K562 (cell line): ENCODE measurements around the gene ZC3H10. TPM values are rescaled to one million over a fixed set of nuclear protein-coding genes. Genes with fewer than 3 reads are reported as not detected.
A peak's percentile ranks its signal among the peaks of the same experiment; 100 is the strongest.

Experiments used
- ASH1L ChIP-seq: fragments of 450-650 bp; IDR thresholded peaks from 2 replicates; pipeline ENCODE4 v1.6.1; 2018; ENCODE audit warnings: borderline replicate concordance, mild to moderate bottlenecking, low read depth; ENCODE audit not compliant: partially characterized antibody
- CEBPZ ChIP-seq: fragments of 150-350 bp; IDR thresholded peaks from 2 replicates; pipeline ENCODE4 v1.6.1; 2014; ENCODE audit warnings: low read depth, mild to moderate bottlenecking, low read length, borderline replicate concordance
- DEAF1 ChIP-seq: fragments of 450-650 bp; formaldehyde crosslinking; IDR thresholded peaks from 2 replicates; pipeline ENCODE4 v1.4.0; 2020; ENCODE audit warnings: mild to moderate bottlenecking, moderate library complexity
- GABPB1 ChIP-seq: sonication (generic); formaldehyde crosslinking; IDR thresholded peaks from 2 replicates; pipeline ENCODE4 v1.8.0; 2022; ENCODE audit warnings: mild to moderate bottlenecking, missing genetic modification reagents
- GTF2B ChIP-seq: IDR thresholded peaks from 2 replicates; pipeline ENCODE4 v1.6.1; 2011; ENCODE audit not compliant: insufficient read length; ENCODE audit errors: extremely low read depth
- HBP1 ChIP-seq: fragments of 450-650 bp; formaldehyde crosslinking; IDR thresholded peaks from 2 replicates; pipeline ENCODE4 v1.4.0; 2022; ENCODE audit warnings: missing genetic modification characterization
- MBD1 ChIP-seq: fragments of 250-450 bp; sonication (Bioruptor Pico); IDR thresholded peaks from 2 replicates; pipeline ENCODE4 v1.8.0; 2022; ENCODE audit warnings: inconsistent platforms
- MITF ChIP-seq: IDR thresholded peaks from 2 replicates; pipeline ENCODE4 v1.6.1; 2014; ENCODE audit warnings: antibody characterized with exemption
- NBN ChIP-seq: fragments of 450-650 bp; IDR thresholded peaks from 2 replicates; pipeline ENCODE4 v1.6.1; 2016; ENCODE audit warnings: low read depth, mild to moderate bottlenecking
- SRSF1 ChIP-seq: fragments of 200-400 bp; formaldehyde crosslinking; IDR thresholded peaks from 2 replicates; pipeline ENCODE4 v1.6.1; 2017; ENCODE audit warnings: mild to moderate bottlenecking, low read depth, low read length, moderate library complexity
- TSC22D4 ChIP-seq: fragments of 450-650 bp; IDR thresholded peaks from 2 replicates; pipeline ENCODE4 v1.6.1; 2016; ENCODE audit warnings: missing genetic modification characterization, missing biosample characterization, control low read depth
- ZBTB8A ChIP-seq: fragments of 450-650 bp; IDR thresholded peaks from 2 replicates; pipeline ENCODE4 v1.6.1; 2018; ENCODE audit warnings: mild to moderate bottlenecking, moderate library complexity; ENCODE audit not compliant: partially characterized antibody
- ZNF518B ChIP-seq: fragments of 250-450 bp; sonication (Bioruptor Pico); IDR thresholded peaks from 2 replicates; pipeline ENCODE4 v1.5.0; 2021; ENCODE audit warnings: mild to moderate bottlenecking, moderate library complexity
- polyA plus RNA-seq, 8 experiments: library from polyadenylated mRNA; depleted of rRNA in 4 of 8; stranded (reverse) in 5 of 8; unstranded in 3 of 8; fragments of >200 nt; fragmentation: Nextera tagmentation in 2 of 8; fragmentation: Illumina TruSeq in 1 of 8; extraction: Ambion mirVana in 2 of 8; extraction: Trizol in 1 of 8; gene quantifications; 2 replicates each; pipeline versions ENCODE4 v1.2.1 to v1.2.3, GENCODE V29; 2011 to 2014; ENCODE audit warnings: inconsistent platforms in 1 of 8, missing spikeins in 1 of 8
- total RNA-seq, 7 experiments: library from RNA; depleted of rRNA in 6 of 7; stranded (reverse); fragments of >200 nt in 6 of 7; fragmentation: Illumina TruSeq in 2 of 7; extraction: Trizol in 2 of 7; gene quantifications; 2 replicates each; pipeline versions ENCODE4 v1.2.1 to v1.2.3, GENCODE V29; 2011 to 2021; ENCODE audit warnings: low replicate concordance in 1 of 7

The ZC3H10 gene
- total and polyA plus RNA-seq, 9 of the 15 experiments (the other 6 are each of a cell fraction or from before 2014, with no cell fraction given): 0.31 to 4.1 (median 1.6) TPM

- TF ChIP-seq TSC22D4 (tag) (no peak), GABPB1 (CRISPR knock-in tag) (no peak), DEAF1 (CRISPR knock-in tag) (peak; percentile 89), CEBPZ (no peak), ASH1L (no peak), ZNF518B (CRISPR knock-in tag) (no peak), MBD1 (CRISPR knock-in tag) (no peak), NBN (no peak), MITF (peak; percentile 62; the same call in 1 of the 2 replicates), ZBTB8A (no peak), SRSF1 (no peak), GTF2B (no peak), HBP1 (no peak)
Observed at GRCh38 chr12:56119361-56119796, 1.3 kb downstream of the ZC3H10 start (continued).
